Neural progenitor cell (in vitro differentiated cells): Measurements from ENCODE around the gene MAPK12. TPM values are rescaled to one million over a fixed set of nuclear protein-coding genes. Genes with fewer than 3 reads are reported as not detected.

Experiments used
- DNase-seq: peaks from one replicate; pipeline ENCODE4 v3.0.0-alpha.2; 2016; ENCODE audit warnings: low spot score
- H2AFZ ChIP-seq: fragments of 200-600 bp; sonication (generic); replicated peaks from 2 replicates; pipeline ENCODE4 v1.6.1; 2016; ENCODE audit warnings: antibody characterized with exemption
- H3F3A ChIP-seq: fragments of 200-600 bp; sonication (generic); 2 replicates; pipeline ENCODE4 v1.6.1; 2016; ENCODE audit warnings: antibody characterized with exemption, low read depth
- H3K27ac ChIP-seq: fragments of 200-600 bp; sonication (generic); 2 replicates; pipeline ENCODE4 v1.5.1; 2016; ENCODE audit warnings: mild to moderate bottlenecking
- H3K27me3 ChIP-seq: fragments of 200-600 bp; sonication (generic); 2 replicates; pipeline ENCODE4 v1.6.1; 2016; ENCODE audit warnings: mild to moderate bottlenecking, moderate library complexity
- H3K36me3 ChIP-seq: fragments of 200-600 bp; sonication (generic); 2 replicates; pipeline ENCODE4 v1.5.1; 2016
- H3K4me1 ChIP-seq: fragments of 200-600 bp; sonication (generic); 2 replicates; pipeline ENCODE4 v1.6.1; 2016; ENCODE audit warnings: mixed run types
- H3K4me2 ChIP-seq: fragments of 200-600 bp; sonication (generic); 2 replicates; pipeline ENCODE4 v1.6.1; 2016
- H3K4me3 ChIP-seq: fragments of 200-600 bp; sonication (generic); 2 replicates; pipeline ENCODE4 v1.5.1; 2016
- H3K79me2 ChIP-seq: fragments of 200-600 bp; sonication (generic); 2 replicates; pipeline ENCODE4 v1.6.1; 2016; ENCODE audit warnings: low read depth
- H3K9ac ChIP-seq: fragments of 200-600 bp; sonication (generic); 2 replicates; pipeline ENCODE4 v1.6.1; 2016
- H3K9me3 ChIP-seq: fragments of 200-600 bp; sonication (generic); 2 replicates; pipeline ENCODE4 v1.5.1; 2016; ENCODE audit warnings: low read depth
- H4K20me1 ChIP-seq: fragments of 200-600 bp; sonication (generic); 2 replicates; pipeline ENCODE4 v1.6.1; 2016; ENCODE audit warnings: low read depth
- H3K27ac Mint-ChIP-seq: 3 replicates; pipeline ENCODE4 v1.8.0; 2021; ENCODE audit warnings: mixed read lengths
- H3K27me3 Mint-ChIP-seq: 2 replicates; pipeline ENCODE4 v1.8.0; 2022; ENCODE audit warnings: low read depth, mild to moderate bottlenecking, inconsistent platforms, moderate library complexity, mixed read lengths; ENCODE audit not compliant: insufficient read depth
- H3K36me3 Mint-ChIP-seq: 3 replicates; pipeline ENCODE4 v1.8.0; 2021; ENCODE audit warnings: mixed read lengths
- H3K4me1 Mint-ChIP-seq: 3 replicates; pipeline ENCODE4 v1.8.0; 2021; ENCODE audit warnings: mixed read lengths
- H3K4me3 Mint-ChIP-seq: 3 replicates; pipeline ENCODE4 v1.8.0; 2021; ENCODE audit warnings: mild to moderate bottlenecking, moderate library complexity, mixed read lengths
- H3K9me3 Mint-ChIP-seq: 3 replicates; pipeline ENCODE4 v1.8.0; 2020; ENCODE audit warnings: mixed read lengths
- EZH2 ChIP-seq: fragments of 200-600 bp; sonication (generic); IDR thresholded peaks from 2 replicates; pipeline ENCODE4 v1.6.1; 2017; ENCODE audit warnings: antibody characterized with exemption, mild to moderate bottlenecking, moderate library complexity
- EZH2phosphoT487 ChIP-seq: fragments of 200-600 bp; sonication (generic); IDR thresholded peaks from 2 replicates; pipeline ENCODE4 v1.6.1; 2017; ENCODE audit warnings: antibody characterized with exemption
- total RNA-seq: library from RNA; depleted of rRNA; stranded (reverse); fragments of >200 nt; gene quantifications from 2 replicates; pipeline ENCODE4 v1.2.3, GENCODE V29; 2015; ENCODE audit warnings: low replicate concordance
- TF ChIP-seq, protein P1 (sequence below): fragments of 200-600 bp; sonication (generic); IDR thresholded peaks from 2 replicates; pipeline ENCODE4 v1.5.1; 2017; ENCODE audit warnings: antibody characterized with exemption, mild to moderate bottlenecking

The MAPK12 gene
- total RNA-seq, 1 donor from 2014 or later, result 18.7 TPM

- no peaks in the 10 kb centered on the region for H3K79me2 ChIP-seq
- peak; percentile 73 for DNase-seq
- H3K4me3 ChIP-seq, result peak overlapping the region; percentile 74
- no peaks in the 10 kb centered on the region for H3K9me3 ChIP-seq
- peaks cover 10% of the 10 kb centered on the region for H3K4me1 ChIP-seq
- H3F3A ChIP-seq, result peaks cover 5% of the 10 kb centered on the region
- Mint-ChIP-seq H3K27ac (no peak overlapping the region), H3K27me3 (peaks cover 8% of the 10 kb centered on the region), H3K4me3 (peak overlapping the region; percentile 75), H3K9me3 (no peaks in the 10 kb centered on the region), H3K36me3 (no peaks in the 10 kb centered on the region), H3K4me1 (peaks cover 4% of the 10 kb centered on the region)
- peak overlapping the region; percentile 31 for H2AFZ ChIP-seq
- TF ChIP-seq EZH2, result no peak
- peaks cover 38% of the 10 kb centered on the region for H4K20me1 ChIP-seq
- peaks cover 56% of the 10 kb centered on the region for H3K27me3 ChIP-seq
- H3K27ac ChIP-seq, result no peak overlapping the region
- H3K9ac ChIP-seq, result no peak overlapping the region
- H3K36me3 ChIP-seq, result no peaks in the 10 kb centered on the region
- peak overlapping the region; percentile 99 for H3K4me2 ChIP-seq
These were observed 475 bp downstream of the MAPK12 start for GRCh38 chr22:50260801-50261614.

DNA sequence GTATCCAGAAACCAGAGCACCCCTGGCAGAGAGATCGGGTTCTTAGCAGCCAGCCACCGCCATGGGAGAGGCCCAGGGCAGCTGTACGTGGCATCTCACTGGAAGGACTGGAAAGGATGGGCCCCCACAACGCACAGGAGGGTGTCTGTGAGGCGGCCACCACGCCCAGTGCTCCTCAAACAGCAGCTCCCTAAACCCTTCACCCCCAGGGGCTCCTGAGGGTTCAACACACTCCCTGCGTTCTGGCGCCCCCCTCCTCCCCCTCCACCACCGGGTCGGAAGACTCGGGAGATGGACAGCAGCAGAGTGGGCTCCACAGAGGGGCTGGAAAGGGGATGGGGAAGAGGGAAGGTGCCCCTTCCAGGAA lies 1.1 kb downstream of the MAPK12 start:
- peaks cover 50% of the 10 kb centered on the region for H3K27me3 ChIP-seq
- peak overlapping the region; percentile 74 for H3K4me3 ChIP-seq
- no peaks in the 10 kb centered on the region for H3K79me2 ChIP-seq
- H3K27ac ChIP-seq, result no peak overlapping the region
- Mint-ChIP-seq H3K27me3 (peaks cover 8% of the 10 kb centered on the region), H3K27ac (no peak overlapping the region), H3K4me3 (peak overlapping the region; percentile 75), H3K36me3 (no peaks in the 10 kb centered on the region), H3K9me3 (no peaks in the 10 kb centered on the region), H3K4me1 (peaks cover 4% of the 10 kb centered on the region)
- H2AFZ ChIP-seq, result peak overlapping the region; percentile 31
- H3F3A ChIP-seq, result peaks cover 5% of the 10 kb centered on the region
- no peaks in the 10 kb centered on the region for H3K36me3 ChIP-seq
- no peaks in the 10 kb centered on the region for H3K9me3 ChIP-seq
- no peak overlapping the region for H3K9ac ChIP-seq
- TF ChIP-seq EZH2phosphoT487 (no peak), EZH2 (no peak)
- TF ChIP-seq, protein P1, sequence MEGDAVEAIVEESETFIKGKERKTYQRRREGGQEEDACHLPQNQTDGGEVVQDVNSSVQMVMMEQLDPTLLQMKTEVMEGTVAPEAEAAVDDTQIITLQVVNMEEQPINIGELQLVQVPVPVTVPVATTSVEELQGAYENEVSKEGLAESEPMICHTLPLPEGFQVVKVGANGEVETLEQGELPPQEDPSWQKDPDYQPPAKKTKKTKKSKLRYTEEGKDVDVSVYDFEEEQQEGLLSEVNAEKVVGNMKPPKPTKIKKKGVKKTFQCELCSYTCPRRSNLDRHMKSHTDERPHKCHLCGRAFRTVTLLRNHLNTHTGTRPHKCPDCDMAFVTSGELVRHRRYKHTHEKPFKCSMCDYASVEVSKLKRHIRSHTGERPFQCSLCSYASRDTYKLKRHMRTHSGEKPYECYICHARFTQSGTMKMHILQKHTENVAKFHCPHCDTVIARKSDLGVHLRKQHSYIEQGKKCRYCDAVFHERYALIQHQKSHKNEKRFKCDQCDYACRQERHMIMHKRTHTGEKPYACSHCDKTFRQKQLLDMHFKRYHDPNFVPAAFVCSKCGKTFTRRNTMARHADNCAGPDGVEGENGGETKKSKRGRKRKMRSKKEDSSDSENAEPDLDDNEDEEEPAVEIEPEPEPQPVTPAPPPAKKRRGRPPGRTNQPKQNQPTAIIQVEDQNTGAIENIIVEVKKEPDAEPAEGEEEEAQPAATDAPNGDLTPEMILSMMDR, result no peak
- H4K20me1 ChIP-seq, result peaks cover 36% of the 10 kb centered on the region
- no peak for DNase-seq
- peak overlapping the region; percentile 99 for H3K4me2 ChIP-seq
- peaks cover 10% of the 10 kb centered on the region for H3K4me1 ChIP-seq

- Histone ChIP-seq H3K27ac (no peak overlapping the region), H3F3A (peaks cover 5% of the 10 kb centered on the region), H3K4me1 (peaks cover 10% of the 10 kb centered on the region), H3K27me3 (peaks cover 38% of the 10 kb centered on the region), H3K9me3 (no peaks in the 10 kb centered on the region), H3K79me2 (no peaks in the 10 kb centered on the region), H3K4me2 (no peak overlapping the region), H3K36me3 (no peaks in the 10 kb centered on the region), H3K9ac (no peak overlapping the region), H2AFZ (no peak overlapping the region), H3K4me3 (no peak overlapping the region), H4K20me1 (peaks cover 35% of the 10 kb centered on the region)
- no peaks in the 10 kb centered on the region for H3K9me3 Mint-ChIP-seq
- TF ChIP-seq EZH2phosphoT487 (no peak), EZH2 (no peak)
- peaks cover 4% of the 10 kb centered on the region for H3K4me1 Mint-ChIP-seq
- no peaks in the 10 kb centered on the region for H3K36me3 Mint-ChIP-seq
- no peak for DNase-seq
- peak overlapping the region; percentile 67 for H3K4me3 Mint-ChIP-seq
- H3K27ac Mint-ChIP-seq, result no peak overlapping the region
- peaks cover 8% of the 10 kb centered on the region for H3K27me3 Mint-ChIP-seq
These were observed 2.2 kb downstream of the MAPK12 start for GRCh38 chr22:50259302-50259701.

DNA sequence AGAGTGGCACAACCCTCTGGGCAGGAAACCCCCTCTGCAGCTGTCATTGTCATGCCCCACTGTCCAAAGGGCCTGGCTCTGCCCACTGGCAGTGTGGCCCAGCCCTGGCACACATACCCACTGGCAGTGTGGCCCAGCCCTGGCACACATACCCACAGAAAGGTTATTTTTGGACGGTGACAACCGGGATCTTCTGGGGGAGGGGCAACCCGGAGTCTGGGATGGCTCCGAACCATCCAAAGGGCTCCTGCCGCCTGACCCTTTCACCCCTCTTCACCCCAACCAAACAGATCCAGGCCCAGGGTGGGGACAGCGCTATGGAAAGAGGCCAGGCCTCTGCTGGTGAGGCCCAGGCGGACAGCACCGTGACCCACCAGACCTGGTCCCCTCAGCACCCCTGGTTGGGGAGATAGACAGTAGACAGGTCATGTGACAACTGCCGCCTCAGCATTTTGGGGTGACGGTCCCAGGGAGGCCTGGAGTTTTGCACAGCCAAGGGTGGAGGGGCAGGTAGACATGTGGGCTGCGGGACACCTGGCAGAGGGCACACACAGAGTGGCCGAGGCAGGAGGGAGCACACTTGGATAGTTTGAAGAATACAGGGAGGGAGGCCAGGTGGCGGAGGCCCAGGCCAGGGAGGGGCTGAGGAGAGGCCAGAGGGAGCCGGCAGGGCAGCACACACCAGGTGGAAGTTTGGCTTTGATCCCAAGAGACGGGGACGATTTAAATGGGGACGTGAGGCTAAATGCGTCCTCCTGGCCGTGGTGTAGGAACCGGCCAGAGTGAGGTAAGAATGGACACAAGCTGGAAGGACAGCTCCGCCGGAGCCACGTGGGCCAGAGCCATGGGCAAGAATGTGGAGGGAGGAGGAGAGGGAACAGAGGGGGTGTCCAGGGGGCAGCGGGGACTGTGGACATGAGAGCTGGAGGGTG lies 2.9 kb downstream of the MAPK12 start:
- Histone ChIP-seq H3K27me3 (peaks cover 33% of the 10 kb centered on the region), H4K20me1 (peaks cover 35% of the 10 kb centered on the region), H3K4me2 (no peak overlapping the region), H3K9me3 (no peaks in the 10 kb centered on the region), H3K4me1 (peaks cover 10% of the 10 kb centered on the region), H3K27ac (no peak overlapping the region), H3K9ac (no peak overlapping the region), H2AFZ (no peak overlapping the region), H3F3A (peaks cover 5% of the 10 kb centered on the region), H3K36me3 (no peaks in the 10 kb centered on the region), H3K4me3 (no peak overlapping the region), H3K79me2 (no peaks in the 10 kb centered on the region)
- Mint-ChIP-seq H3K27ac (no peak overlapping the region), H3K36me3 (no peaks in the 10 kb centered on the region), H3K9me3 (no peaks in the 10 kb centered on the region), H3K27me3 (peaks cover 10% of the 10 kb centered on the region), H3K4me1 (peaks cover 4% of the 10 kb centered on the region), H3K4me3 (peak overlapping the region; percentile 67)
- DNase-seq, result no peak
- no peak for TF ChIP-seq EZH2phosphoT487
